NCI-H1694 treated with DMSO at 0.1 percent for 48 hours (cell line): Measurements from ENCODE around the gene C14orf180.
"Not testable (repeated sequence)": the region's sequence is repeated elsewhere in the genome, so short reads cannot be mapped to it uniquely, and the experiment has no call there.

ENCODE experiments used
- DNase-seq: peaks from one replicate; lab custom pipeline; 2025; lab: John Stamatoyannopoulos, UW

The C14orf180 gene

DNA sequence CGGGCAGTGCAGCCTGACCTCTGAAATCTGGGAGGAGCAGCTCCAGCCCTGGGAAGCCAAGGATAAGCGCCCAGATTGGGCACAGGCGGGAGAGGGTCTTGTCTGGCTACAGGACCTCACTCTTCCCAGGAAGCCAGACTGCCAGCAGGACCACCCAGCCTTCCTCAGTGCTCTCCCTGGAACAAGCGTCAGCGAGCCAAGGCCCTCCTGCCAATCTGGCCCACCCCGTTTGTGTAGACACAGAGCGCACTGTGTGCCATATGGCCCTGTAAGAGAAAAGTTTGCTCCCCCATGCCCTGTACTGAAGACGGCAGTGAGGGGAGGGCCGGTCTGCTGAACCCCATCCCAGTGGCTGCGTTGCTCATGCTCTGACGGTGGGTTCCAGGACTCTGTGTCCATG lies 1.2 kb upstream of the C14orf180 start:
- peak; percentile 97 for DNase-seq

DNA sequence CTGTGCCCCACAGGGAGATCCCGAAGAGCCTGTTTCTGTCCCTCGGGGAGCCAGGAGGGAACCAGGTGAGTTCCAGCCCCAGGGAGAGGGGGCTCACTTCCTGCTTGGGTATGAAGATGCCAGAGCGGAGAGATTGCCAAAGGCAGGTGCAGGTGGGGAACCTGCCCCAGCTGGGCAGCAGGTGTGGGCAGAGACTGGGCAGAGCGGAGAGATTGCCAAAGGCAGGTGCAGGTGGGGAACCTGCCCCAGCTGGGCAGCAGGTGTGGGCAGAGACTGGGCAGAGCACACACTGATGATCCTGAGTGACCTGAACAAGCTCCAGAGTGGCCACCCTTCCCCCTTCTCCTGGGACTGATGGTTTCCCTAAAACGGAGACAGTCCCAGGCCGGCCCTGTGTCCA lies 375 bp downstream of the C14orf180 start:
- DNase-seq: not testable (repeated sequence)

DNA sequence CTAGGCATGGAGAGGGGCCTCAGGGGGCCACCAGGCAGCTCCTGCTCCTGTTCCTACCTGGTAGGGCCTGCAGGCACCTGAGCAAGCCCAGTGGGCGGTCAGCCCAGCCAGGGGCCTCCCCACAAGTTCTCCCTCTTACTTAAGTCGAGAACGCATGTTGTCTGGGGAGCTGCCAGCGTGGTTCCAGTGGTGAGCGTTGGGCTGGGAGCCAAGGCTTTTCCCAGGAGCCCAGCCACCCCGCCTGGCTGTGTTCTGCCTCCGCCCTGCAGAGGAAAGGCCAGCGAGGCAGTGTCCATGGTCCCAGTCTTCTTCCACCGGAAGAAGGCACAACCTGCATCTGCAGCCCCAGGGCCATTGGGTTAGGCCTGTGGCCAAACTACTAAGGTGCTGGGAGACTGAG lies 1.4 kb downstream of the C14orf180 start:
- peak; percentile 48 for DNase-seq

DNA sequence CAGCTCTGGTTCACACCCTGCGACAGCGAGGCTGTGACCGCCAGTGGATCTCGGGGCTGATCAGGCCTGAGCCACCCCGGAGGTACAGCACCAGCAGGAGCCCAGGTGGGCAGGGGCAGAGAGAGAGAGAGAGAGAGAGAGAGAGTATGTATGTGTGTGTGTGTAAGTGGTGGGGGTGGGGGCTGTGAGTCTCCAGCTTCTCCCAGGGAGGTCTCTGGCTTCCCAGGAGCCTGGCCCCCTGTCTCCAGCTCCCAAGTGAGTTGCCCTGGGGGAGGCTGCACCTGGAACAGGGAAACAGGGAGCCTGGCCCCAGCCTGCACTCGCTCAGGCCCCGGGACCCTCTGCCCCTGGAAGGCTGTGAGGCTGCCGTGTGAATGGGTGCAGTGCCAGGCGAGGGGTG lies 2.0 kb downstream of the C14orf180 start:
- DNase-seq: no peak

DNA sequence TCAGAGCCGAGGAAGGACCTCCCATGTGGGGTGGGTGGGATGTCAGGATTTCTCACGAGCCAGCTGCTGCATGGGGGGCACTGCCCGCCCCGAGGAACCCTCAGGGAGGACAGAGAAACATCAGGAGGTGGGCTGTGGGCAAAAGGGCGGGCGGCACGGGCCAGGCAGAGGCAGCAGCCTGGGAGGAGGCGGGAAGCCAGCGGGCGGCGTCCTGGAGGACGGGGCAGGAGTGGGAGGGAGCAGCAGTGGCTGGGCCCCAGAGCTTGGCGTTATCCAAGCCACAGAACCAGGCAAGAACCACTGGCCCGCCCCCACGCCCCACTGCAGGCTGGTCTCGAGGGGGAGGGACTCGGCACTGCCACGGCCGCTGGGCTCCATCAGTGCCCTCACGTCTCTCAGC lies 2.4 kb downstream of the C14orf180 start:
- DNase-seq: no peak

DNA sequence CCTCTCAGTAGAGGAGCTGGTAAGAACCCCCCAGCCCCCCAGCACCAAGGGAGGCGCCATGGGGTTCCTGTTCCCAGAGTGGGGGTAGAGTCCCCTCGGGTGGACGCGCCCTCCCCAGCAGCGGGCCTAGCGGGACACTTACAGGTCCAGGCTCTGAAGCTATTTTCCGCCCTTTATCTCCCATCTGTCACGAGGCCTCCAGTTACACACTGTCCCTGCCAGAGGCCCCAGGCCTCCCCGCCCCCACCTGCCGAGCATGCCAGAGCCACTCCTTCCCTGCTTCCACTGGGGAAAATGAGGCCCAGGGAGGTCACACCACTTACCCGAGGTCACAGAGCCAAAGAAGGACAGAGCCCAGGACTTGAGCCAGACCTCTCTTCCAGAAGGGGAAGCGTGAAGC lies 3.1 kb downstream of the C14orf180 start:
- peak; percentile 59 for DNase-seq

DNA sequence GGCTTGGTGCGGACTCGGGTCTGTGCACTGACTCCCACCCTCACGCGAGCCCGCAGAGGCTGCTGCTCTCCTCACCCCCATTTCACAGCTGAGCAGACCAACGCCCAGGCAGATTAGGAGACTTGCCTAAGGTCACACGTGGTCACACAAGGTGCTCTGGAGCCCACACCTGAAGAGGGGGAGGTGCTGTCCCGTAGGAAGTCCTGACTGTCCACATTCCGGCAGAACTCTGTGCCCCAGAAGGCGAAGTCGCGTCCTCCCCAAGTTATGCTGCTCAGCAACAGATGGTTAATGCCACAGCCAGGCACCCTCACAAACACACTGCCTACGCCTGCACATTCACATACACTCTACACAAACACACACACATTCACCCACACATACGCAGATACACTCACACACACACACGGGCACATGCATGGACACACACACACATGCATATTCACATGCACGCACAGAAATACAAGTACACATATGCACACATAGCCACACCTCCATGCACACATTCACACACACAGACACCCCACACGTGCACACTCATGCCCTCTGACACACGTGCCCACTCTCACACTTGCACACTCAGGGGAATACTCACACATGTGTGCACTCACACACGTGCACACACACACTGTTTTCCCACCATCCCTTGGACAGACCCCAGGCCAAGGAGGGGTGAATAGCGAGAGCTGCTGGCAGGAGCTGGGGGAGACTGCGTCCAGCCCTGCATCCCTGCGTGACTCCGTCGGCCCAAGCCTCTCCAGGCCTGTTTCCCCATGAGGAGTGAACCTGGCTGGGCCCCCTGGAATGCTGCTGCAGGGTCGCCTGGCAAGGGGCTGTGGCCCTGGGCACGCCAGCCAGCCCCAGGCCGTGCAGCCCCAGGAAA lies 4.1 kb downstream of the C14orf180 start:
- peak; percentile 22 for DNase-seq

DNA sequence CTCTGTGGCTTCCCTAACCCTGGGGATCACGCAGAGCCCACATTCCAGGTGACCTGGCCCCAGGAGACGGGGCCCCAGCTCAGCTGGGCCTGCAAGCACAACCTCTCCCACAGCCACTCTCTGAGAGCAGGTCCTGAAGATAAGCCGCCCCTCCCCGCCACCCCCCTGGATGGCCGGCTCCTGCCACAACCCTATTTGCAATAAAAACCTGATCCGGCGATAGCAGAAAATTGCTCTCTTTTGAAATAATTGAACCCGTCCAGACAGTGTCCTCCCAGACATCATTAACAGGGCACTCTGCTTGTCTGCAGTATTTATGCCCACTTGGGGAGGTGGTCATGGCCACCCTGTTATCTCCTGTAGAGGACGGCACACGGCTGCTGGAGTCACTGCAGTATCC lies 5.0 kb downstream of the C14orf180 start:
- DNase-seq: no peak

DNA sequence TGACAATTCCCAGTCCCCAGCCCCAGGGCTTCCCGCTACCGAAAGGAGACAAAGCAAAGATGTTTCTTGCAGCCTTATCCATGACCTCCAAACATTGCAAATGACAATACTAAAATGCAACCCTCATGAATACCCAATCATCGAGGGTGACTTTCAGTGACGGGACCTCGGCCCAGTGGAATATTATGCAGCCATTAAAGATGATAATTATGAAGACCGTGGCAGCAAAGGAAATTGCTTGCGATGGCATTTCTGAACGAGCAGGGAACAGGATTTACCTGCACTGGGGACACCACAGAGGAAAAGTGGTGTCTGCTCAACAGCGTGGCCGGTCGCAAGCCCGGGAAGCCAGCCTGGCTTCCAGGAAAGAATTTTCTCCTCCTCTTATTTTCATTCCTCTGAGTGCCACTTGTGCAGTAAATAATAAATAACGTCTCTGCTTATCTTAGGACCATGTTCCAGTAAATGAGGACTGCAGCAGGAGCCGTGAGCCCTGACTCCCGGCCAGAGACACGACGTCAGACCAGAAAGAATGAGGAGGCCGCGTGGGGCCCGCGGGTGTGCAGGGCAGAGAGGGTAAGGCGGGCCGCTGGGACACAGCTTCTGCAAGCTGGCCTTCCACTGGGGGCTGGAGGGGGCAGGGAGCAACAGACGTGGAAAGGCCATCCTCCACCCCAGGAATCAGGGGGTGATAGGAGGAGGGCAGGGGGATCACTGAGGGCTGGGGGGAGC lies 6.6 kb downstream of the C14orf180 start:
- DNase-seq: no peak

DNA sequence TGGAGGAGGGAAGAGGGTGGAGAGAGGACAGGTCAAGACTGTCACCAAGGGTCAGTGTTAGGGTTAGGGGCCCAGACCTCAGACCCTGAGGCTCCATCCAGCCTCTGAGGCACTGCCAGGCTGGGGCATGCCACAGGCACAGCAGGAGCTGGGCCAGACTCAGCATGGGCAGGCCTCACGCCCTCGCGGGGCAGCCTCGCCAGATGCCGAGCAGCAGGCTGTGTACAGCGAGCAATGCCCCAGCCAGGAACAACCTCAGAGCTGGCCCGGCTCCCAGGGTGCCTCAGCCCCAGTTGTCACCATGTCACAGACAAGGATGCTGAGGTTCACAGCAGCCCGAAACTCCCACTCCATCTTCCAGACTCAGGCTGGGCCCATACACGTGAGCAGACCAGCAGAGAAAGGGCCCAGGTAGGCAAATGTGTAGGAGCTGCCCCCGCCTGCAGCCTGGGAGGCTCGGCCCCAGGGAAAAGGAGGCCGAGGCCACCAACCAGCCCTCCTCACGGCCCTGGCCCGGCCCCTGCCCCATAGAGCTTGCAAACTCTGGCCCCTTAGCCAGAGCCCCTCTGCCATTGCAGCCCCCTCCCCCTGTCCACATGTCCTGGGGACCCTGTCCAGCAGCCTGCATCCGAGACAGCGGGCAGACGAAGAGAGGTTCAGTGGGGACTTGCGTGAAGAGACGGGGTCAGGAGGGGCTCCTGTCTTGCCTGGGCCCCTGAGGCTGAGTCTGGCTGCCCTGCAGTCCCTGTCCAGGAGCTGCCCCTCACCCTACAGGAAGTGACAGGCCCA lies 7.5 kb downstream of the C14orf180 start:
- peak; percentile 99 for DNase-seq

DNA sequence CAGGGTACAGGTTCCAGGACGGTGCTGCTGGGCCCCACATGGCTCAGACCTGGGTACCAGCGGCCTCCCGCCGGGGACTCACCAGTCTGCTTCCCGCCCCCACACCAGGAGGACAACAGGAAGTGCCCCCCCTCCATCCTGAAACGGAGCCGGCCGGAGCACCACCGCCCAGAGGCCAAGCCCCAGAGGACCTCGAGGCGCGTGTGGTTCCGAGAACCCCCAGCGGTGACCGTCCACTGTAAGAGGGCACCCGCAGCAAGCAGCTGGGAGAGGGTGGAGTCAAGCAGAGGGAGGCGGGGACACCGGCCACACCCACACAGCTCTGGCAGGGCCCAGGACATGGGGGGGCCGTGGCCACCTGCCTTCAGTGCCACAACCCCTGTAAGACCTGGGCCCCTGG lies 8.1 kb downstream of the C14orf180 start:
- no peak for DNase-seq

DNA sequence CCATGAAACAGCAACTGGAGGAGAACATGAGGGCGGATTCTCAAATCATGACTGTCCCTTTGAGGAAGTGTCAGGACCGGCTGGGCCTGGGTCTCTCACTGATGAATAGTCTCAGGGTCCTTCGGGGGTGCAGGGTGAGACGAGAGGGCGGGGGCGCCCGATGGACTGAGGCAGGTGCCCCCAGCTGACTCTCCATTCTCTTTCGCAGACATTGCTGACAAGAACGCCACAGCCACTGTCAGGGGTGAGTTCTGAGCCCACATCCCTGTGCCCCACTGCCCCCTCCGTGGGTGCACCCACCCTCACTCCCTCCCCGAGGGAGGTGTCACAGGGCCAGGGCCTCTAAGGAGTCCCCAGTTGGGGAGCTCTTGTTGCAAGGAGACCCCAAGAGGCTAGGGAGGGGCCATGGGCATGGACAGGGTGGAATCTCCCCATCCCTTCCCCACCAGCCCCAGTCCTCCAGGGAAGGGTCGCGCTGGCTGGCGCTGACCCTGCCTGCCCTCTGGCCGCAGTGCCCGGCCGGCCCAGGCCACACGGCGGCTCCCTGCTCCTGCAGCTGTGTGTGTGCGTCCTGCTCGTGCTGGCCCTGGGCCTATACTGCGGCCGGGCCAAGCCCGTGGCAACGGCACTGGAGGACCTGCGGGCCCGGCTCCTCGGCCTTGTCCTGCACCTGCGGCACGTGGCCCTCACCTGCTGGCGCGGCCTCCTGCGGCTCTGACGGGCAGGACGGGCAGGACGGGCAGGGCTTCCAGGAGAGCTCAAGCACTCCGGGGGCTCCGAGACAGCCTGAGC lies 8.7 kb downstream of the C14orf180 start:
- DNase-seq: no peak

DNA sequence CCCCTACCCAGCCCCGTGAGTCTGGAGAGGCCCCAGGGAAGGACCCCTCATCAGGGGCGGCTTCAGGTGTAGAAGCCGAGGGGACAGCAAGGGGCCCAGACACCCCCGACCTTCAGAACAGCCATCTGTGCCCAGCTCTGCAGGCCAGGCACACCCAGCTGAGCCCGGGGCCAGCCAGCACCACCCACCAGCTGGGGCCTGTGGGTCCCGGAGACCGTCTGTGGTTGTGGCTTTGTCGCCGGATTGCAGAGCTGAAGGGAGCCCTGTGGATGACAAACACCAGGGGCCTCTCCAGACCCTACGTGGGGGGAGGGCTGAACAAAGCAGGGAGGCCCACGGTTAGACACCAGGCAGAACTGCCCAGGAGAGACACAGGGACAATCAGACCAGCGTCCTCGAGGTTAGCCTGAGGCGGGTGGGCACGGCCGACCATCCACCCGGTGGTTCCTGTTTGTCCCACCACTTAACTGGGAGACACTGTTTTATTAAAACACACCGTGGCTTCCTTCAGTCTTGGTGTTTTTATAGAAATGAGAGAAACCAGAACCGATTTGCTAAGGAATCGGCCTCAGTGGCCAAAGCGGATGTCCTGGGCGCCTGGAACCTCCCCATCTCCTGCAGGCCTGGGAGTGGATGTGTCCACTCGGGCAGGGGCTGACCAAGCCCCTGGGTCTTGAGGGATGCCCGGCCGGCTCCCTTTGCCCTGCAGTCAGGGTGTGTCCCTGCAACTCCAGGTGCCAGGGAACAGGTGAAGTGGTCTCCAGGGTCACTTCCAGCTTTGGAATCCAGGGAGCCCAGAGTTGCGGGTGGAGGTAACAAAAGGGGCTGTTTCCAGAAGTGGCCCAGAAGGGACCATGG lies 10.0 kb downstream of the C14orf180 start:
- DNase-seq: peak; percentile 31

DNA sequence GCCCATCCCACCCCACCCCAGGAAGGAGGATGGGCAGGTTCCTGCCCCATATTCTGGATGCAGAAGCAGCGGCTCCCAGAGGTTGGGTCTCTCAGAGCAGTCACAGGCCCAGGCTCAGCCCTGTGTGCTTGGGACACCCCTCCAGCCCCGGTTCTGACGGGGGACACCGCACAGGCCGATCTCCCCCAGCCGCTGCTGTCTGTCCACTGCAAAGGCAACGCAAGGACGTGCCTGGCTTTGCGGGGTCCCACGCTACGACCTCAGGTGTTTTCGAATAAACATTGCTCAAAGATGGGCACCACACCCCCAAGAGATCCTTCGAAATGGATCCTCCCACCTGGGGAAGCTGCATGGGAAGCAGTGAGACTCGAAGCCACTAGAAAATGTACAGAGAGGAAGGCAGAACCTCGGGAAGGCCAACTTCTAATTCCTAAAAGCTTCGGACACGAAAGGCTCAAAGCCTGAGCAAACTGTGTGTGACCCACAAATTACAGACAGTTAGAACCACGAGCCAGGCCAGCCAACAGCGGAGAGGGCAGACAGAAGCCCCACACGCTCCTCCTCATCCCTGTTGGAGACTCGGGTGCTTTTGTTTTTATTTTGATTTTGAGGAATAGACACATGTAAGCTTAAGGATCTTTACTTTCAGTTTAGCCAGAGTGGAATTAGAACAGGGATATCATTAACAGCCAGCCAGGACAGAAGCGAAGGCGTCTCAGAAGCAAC lies 10.8 kb downstream of the C14orf180 start:
- no peak for DNase-seq

DNA sequence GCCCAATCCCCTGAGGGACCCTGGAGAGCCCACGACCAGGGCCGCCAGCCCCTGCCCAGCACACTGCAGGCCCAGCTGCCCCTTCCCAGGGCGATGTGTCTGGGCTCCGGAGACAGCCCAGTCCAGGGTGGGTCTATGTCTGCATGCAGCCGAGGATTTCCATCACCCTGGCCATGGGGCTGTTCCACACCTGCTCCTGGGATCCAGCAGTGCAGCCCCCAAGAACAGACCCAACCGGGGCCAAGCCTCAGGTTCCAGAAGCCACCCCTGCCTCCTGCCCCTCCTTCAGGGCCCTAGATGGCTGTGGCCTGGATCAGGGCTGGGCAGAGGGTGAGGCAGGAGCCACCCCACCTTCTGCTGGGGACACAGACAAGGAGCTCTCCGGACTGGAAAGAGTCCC lies 11.5 kb downstream of the C14orf180 start:
- no peak for DNase-seq

DNA sequence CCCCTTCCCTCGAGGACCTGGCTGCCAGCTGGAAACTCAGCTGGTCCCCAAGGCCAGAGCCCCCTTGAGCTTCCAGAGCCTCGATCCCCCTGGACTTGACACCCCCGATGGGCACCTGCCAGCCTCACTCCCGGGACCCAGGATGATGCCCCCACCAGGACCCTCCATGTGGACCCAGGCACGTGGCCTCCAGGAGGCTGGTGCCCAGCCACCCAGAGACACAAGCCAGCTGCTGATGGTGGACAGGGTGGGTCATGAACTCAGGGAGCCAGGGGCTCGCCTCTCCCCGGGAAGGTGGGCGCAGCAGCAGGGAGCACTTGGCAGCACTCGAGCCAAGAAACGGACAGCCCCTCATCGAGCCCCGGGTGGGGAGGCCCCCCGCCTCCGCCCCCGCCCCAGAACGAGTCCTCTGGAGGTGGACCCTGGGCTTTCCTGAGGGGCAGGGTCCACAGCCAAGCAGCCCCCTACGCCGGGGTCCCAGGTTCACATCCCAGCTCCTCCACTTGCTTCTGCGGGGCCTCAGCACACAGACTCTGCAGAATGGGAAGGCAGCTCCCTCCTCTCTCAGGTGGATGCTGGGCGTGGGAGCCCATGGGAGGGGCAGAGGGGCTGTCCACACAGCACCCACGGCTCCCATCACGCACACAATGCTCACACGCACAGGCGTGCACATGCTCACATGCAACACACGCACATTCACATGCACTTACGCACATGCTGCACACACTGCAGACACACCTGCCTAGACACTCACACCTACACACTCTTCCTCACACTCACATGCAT lies 12.1 kb downstream of the C14orf180 start:
- no peak for DNase-seq

DNA sequence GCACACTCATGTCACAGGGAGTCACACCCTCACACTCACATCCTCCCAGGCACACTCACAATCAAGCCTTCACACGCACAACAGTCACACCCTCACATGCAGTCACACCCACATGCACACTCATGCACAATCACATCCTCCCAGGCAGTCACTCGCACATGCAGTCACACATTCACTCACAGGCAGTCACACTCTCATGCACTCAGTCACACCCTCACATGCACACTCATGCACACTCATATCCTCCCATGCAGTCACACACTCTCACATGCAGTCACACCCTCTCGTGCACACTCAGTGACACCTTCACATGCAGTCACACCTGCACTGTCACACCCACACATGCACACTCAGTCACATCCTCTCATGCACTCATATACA lies 12.7 kb downstream of the C14orf180 start:
- no peak for DNase-seq

DNA sequence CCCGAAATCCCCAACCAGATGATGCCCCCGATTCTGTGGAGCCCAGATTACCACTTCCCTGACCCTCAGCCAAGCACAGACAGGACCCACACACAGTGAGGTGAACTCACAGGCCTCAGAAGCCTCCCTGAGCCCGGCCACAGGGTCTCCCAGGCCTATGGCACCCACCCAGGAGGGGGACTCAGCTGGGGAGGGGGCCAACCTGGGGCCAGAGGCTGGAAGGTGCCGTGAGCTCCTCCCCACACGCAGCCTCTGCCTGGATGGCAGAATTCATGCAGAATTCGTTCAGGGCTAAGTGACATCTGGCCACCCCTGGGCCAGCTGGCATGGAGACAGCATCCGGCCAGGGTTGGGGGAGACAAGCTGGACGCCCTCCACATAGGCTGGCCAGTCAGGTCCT lies 13.2 kb downstream of the C14orf180 start:
- DNase-seq: no peak

DNA sequence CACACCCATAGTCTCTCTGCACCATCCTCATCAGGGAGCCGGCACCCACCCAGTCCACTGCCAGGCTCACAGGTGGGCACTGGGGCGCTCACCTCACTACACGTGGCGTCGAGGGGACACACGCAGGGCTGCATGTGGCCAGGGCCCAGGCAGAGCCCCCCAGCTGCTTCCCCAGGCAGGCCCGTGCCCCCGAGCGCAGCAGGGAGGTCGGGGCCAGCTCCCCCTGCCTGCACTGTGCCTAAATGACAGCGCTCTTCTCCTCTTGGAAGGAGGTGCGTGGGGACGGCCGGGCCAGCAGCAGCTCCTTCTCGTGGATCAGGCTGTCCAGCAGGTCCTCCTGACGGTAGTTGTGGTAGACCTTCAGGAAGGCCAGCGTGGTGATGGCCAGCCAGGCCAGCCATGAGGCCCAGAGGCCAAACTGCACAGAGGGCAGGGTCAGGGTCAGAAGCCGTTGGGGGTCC lies 13.7 kb downstream of the C14orf180 start:
- DNase-seq: no peak
